Neural progenitor cell (in vitro differentiated cells): Measurements from ENCODE around the gene KIRREL3. TPM values are rescaled to one million over a fixed set of nuclear protein-coding genes. Genes with fewer than 3 reads are reported as not detected.

ENCODE experiments used
- DNase-seq: peaks from one replicate; pipeline ENCODE4 v3.0.0-alpha.2; 2016; ENCODE audit warnings: low spot score
- H2AFZ ChIP-seq: fragments of 200-600 bp; sonication (generic); replicated peaks from 2 replicates; pipeline ENCODE4 v1.6.1; 2016; ENCODE audit warnings: antibody characterized with exemption
- H3F3A ChIP-seq: fragments of 200-600 bp; sonication (generic); 2 replicates; pipeline ENCODE4 v1.6.1; 2016; ENCODE audit warnings: antibody characterized with exemption, low read depth
- H3K27ac ChIP-seq: fragments of 200-600 bp; sonication (generic); 2 replicates; pipeline ENCODE4 v1.5.1; 2016; ENCODE audit warnings: mild to moderate bottlenecking
- H3K27me3 ChIP-seq: fragments of 200-600 bp; sonication (generic); 2 replicates; pipeline ENCODE4 v1.6.1; 2016; ENCODE audit warnings: mild to moderate bottlenecking, moderate library complexity
- H3K36me3 ChIP-seq: fragments of 200-600 bp; sonication (generic); 2 replicates; pipeline ENCODE4 v1.5.1; 2016
- H3K4me1 ChIP-seq: fragments of 200-600 bp; sonication (generic); 2 replicates; pipeline ENCODE4 v1.6.1; 2016; ENCODE audit warnings: mixed run types
- H3K4me2 ChIP-seq: fragments of 200-600 bp; sonication (generic); 2 replicates; pipeline ENCODE4 v1.6.1; 2016
- H3K4me3 ChIP-seq: fragments of 200-600 bp; sonication (generic); 2 replicates; pipeline ENCODE4 v1.5.1; 2016
- H3K79me2 ChIP-seq: fragments of 200-600 bp; sonication (generic); 2 replicates; pipeline ENCODE4 v1.6.1; 2016; ENCODE audit warnings: low read depth
- H3K9ac ChIP-seq: fragments of 200-600 bp; sonication (generic); 2 replicates; pipeline ENCODE4 v1.6.1; 2016
- H3K9me3 ChIP-seq: fragments of 200-600 bp; sonication (generic); 2 replicates; pipeline ENCODE4 v1.5.1; 2016; ENCODE audit warnings: low read depth
- H4K20me1 ChIP-seq: fragments of 200-600 bp; sonication (generic); 2 replicates; pipeline ENCODE4 v1.6.1; 2016; ENCODE audit warnings: low read depth
- H3K27ac Mint-ChIP-seq: 3 replicates; pipeline ENCODE4 v1.8.0; 2021; ENCODE audit warnings: mixed read lengths
- H3K27me3 Mint-ChIP-seq: 2 replicates; pipeline ENCODE4 v1.8.0; 2022; ENCODE audit warnings: low read depth, mild to moderate bottlenecking, inconsistent platforms, moderate library complexity, mixed read lengths; ENCODE audit not compliant: insufficient read depth
- H3K36me3 Mint-ChIP-seq: 3 replicates; pipeline ENCODE4 v1.8.0; 2021; ENCODE audit warnings: mixed read lengths
- H3K4me1 Mint-ChIP-seq: 3 replicates; pipeline ENCODE4 v1.8.0; 2021; ENCODE audit warnings: mixed read lengths
- H3K4me3 Mint-ChIP-seq: 3 replicates; pipeline ENCODE4 v1.8.0; 2021; ENCODE audit warnings: mild to moderate bottlenecking, moderate library complexity, mixed read lengths
- H3K9me3 Mint-ChIP-seq: 3 replicates; pipeline ENCODE4 v1.8.0; 2020; ENCODE audit warnings: mixed read lengths
- CTCF ChIP-seq: fragments of 200-600 bp; sonication (generic); IDR thresholded peaks from 2 replicates; pipeline ENCODE4 v1.5.1; 2017; ENCODE audit warnings: antibody characterized with exemption, mild to moderate bottlenecking
- EZH2 ChIP-seq: fragments of 200-600 bp; sonication (generic); IDR thresholded peaks from 2 replicates; pipeline ENCODE4 v1.6.1; 2017; ENCODE audit warnings: antibody characterized with exemption, mild to moderate bottlenecking, moderate library complexity
- EZH2phosphoT487 ChIP-seq: fragments of 200-600 bp; sonication (generic); IDR thresholded peaks from 2 replicates; pipeline ENCODE4 v1.6.1; 2017; ENCODE audit warnings: antibody characterized with exemption
- total RNA-seq: library from RNA; depleted of rRNA; stranded (reverse); fragments of >200 nt; gene quantifications from 2 replicates; pipeline ENCODE4 v1.2.3, GENCODE V29; 2015; ENCODE audit warnings: low replicate concordance

The KIRREL3 gene
- total RNA-seq, 1 donor from 2014 or later = 1.1 TPM

- Mint-ChIP-seq H3K27me3 (peaks cover 2% of the 10 kb centered on the region), H3K4me3 (no peak overlapping the region), H3K27ac (no peak overlapping the region), H3K4me1 (peaks cover 11% of the 10 kb centered on the region), H3K36me3 (no peaks in the 10 kb centered on the region), H3K9me3 (no peaks in the 10 kb centered on the region)
- Histone ChIP-seq H4K20me1 (no peaks in the 10 kb centered on the region), H3K9ac (no peak overlapping the region), H2AFZ (no peak overlapping the region), H3K9me3 (no peaks in the 10 kb centered on the region), H3K4me3 (no peak overlapping the region), H3K4me2 (no peak overlapping the region), H3F3A (no peaks in the 10 kb centered on the region), H3K36me3 (no peaks in the 10 kb centered on the region), H3K27ac (no peak overlapping the region), H3K4me1 (no peaks in the 10 kb centered on the region), H3K27me3 (no peaks in the 10 kb centered on the region), H3K79me2 (no peaks in the 10 kb centered on the region)
- DNase-seq = no peak
- TF ChIP-seq EZH2phosphoT487 = no peak
- TF ChIP-seq CTCF = no peak
- TF ChIP-seq EZH2 = no peak
Observed at GRCh38 chr11:126808836-126809235, 191.7 kb downstream of the KIRREL3 start.

GRCh38 chr11:126808296-126808695 is 192.3 kb downstream of the KIRREL3 start:
- no peaks in the 10 kb centered on the region for H3K36me3 ChIP-seq
- Mint-ChIP-seq H3K9me3 (no peaks in the 10 kb centered on the region), H3K4me3 (no peak overlapping the region), H3K4me1 (peaks cover 11% of the 10 kb centered on the region), H3K27ac (no peak overlapping the region), H3K36me3 (no peaks in the 10 kb centered on the region), H3K27me3 (peaks cover 2% of the 10 kb centered on the region)
- no peaks in the 10 kb centered on the region for H3K4me1 ChIP-seq
- no peaks in the 10 kb centered on the region for H3K9me3 ChIP-seq
- no peak for DNase-seq
- H3K27ac ChIP-seq = no peak overlapping the region
- H3K27me3 ChIP-seq = no peaks in the 10 kb centered on the region
- H3F3A ChIP-seq = no peaks in the 10 kb centered on the region
- no peak overlapping the region for H3K9ac ChIP-seq
- H2AFZ ChIP-seq = no peak overlapping the region
- no peak overlapping the region for H3K4me2 ChIP-seq
- no peaks in the 10 kb centered on the region for H4K20me1 ChIP-seq
- no peak overlapping the region for H3K4me3 ChIP-seq
- TF ChIP-seq EZH2phosphoT487 = no peak
- TF ChIP-seq EZH2 = no peak
- H3K79me2 ChIP-seq = no peaks in the 10 kb centered on the region

- H3K9ac ChIP-seq = no peak overlapping the region
- H3K36me3 ChIP-seq = no peaks in the 10 kb centered on the region
- peak overlapping the region; percentile 25 for H3K27ac Mint-ChIP-seq
- no peaks in the 10 kb centered on the region for H3F3A ChIP-seq
- peaks cover 11% of the 10 kb centered on the region for H3K4me1 Mint-ChIP-seq
- H3K79me2 ChIP-seq = no peaks in the 10 kb centered on the region
- H3K4me2 ChIP-seq = no peak overlapping the region
- H3K4me1 ChIP-seq = peaks cover under 1% of the 10 kb centered on the region
- peaks cover 2% of the 10 kb centered on the region for H3K27me3 Mint-ChIP-seq
- no peaks in the 10 kb centered on the region for H3K9me3 ChIP-seq
- H3K4me3 Mint-ChIP-seq = no peak overlapping the region
- H3K27me3 ChIP-seq = no peaks in the 10 kb centered on the region
- no peak overlapping the region for H2AFZ ChIP-seq
- no peak overlapping the region for H3K4me3 ChIP-seq
- TF ChIP-seq EZH2phosphoT487 (no peak), CTCF (no peak), EZH2 (no peak)
- H3K27ac ChIP-seq = no peak overlapping the region
- no peaks in the 10 kb centered on the region for H4K20me1 ChIP-seq
- DNase-seq = no peak
- no peaks in the 10 kb centered on the region for H3K36me3 Mint-ChIP-seq
- H3K9me3 Mint-ChIP-seq = no peaks in the 10 kb centered on the region
Observed at GRCh38 chr11:126805870-126806269, 194.7 kb downstream of the KIRREL3 start.

- no peak overlapping the region for H3K4me3 Mint-ChIP-seq
- no peak overlapping the region for H3K4me2 ChIP-seq
- no peaks in the 10 kb centered on the region for H3K36me3 Mint-ChIP-seq
- H3K9me3 Mint-ChIP-seq = no peaks in the 10 kb centered on the region
- H3K27me3 ChIP-seq = no peaks in the 10 kb centered on the region
- no peak overlapping the region for H3K27ac ChIP-seq
- H3K4me1 Mint-ChIP-seq = peaks cover 11% of the 10 kb centered on the region
- H3K9me3 ChIP-seq = no peaks in the 10 kb centered on the region
- TF ChIP-seq EZH2phosphoT487 (no peak), EZH2 (no peak), CTCF (no peak)
- peaks cover 2% of the 10 kb centered on the region for H3K27me3 Mint-ChIP-seq
- no peak overlapping the region for H3K9ac ChIP-seq
- DNase-seq = no peak
- H3F3A ChIP-seq = no peaks in the 10 kb centered on the region
- H3K27ac Mint-ChIP-seq = no peak overlapping the region
- H3K36me3 ChIP-seq = no peaks in the 10 kb centered on the region
- no peaks in the 10 kb centered on the region for H4K20me1 ChIP-seq
- H3K79me2 ChIP-seq = no peaks in the 10 kb centered on the region
- no peak overlapping the region for H2AFZ ChIP-seq
- H3K4me3 ChIP-seq = no peak overlapping the region
- peaks cover 11% of the 10 kb centered on the region for H3K4me1 ChIP-seq
Observed at GRCh38 chr11:126804363-126804762, 196.2 kb downstream of the KIRREL3 start.
